Measurements from ENCODE around the gene PURA.
"Not testable (repeated sequence)": the region's sequence is repeated elsewhere in the genome, so short reads cannot be mapped to it uniquely, and the experiment has no call there.

Gene PURA

DNA sequence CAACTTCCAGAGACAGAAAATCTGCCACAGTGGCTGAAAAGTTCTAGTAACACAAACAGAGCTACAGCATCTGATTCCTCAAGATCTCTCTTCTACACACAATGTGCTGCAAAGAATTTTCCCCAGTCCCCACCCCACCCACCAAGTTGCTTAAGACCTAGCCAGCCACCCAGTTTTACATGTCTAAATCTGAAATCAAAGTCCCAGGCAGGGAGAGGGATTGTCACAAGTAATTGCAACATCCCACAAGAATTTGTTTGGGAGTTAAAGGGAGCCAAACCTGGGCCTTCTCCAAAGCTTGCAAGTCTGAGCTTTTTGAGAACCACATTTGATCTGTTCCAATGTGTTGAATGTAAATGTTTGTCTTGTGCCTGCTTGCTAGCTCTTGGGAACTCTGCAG lies 27.3 kb downstream of the PURA start:
- DNase-seq: no peak

DNA sequence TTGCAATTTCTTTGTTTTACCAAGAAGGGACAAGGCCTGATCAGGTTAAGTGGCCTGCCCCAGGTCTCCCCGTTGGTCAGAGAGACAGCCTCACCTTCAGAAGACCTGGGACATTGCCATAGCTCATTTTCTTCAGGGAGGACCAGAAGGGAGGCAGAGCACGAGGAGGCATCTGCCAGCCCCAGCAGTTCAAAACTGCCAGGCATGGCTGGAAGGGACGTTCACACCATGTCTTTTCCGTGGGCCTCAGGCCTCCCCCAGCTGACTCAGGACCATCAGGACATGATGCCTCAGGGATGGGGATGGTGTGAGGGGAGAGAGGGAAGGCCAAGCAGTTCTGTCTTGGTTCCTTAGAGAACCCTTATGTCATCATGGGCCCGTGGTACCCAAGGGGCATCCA lies 28.3 kb downstream of the PURA start:
- no peak for DNase-seq

DNA sequence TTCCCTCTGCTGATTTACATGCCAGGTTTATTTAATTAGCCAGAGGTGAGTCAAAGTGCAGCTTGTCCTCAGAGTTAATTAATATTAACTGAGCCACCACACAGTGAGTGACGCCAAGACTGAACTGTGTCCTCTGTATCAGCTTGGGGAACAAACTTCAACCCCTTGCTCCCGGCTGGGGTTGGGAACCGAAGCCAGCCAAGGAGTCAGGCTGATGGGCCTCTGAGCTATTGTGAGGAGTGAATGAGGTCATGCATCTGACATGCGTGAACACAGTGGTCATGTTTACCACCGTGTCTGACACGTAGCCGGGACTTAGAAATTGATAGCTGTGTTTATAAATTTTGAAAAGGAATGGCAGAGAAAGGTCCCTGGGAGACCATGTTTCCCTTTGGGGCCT lies 28.9 kb downstream of the PURA start:
- DNase-seq: no peak

DNA sequence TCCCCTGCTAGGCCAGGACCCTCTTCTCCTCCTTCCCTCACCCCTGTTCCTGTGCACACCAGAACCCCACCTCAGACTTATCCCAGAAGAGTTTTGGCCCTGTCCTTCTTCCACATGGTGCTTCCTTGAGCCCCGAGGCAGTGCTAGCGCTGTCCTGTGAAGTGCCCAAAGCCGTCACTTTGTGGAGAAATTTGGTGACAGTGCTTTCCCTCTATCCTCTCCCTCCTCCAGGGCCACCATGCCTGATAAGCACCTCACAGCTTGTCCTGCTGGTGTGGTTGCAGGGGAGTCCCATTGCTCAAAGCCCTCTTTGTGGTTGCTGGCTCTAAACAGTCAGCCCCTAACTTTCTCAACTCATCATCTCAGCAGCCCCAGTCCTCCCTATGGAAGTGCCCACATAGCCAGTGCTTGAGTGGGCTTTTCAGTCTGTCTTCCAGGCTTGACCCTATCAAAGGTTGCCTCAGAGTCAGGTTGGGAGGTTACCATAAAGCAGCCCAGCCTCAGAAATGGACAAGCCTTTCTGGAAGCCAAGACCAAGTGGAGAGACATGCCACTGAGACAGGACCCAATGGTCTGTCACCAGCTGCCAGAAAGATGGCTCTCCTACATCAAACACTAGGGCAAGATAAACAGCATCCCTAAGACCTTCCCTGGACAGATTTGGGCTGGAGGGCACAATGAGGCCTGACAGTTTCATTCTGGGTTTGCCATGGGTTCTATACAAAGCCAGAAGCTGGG lies 29.8 kb downstream of the PURA start:
- DNase-seq: no peak

DNA sequence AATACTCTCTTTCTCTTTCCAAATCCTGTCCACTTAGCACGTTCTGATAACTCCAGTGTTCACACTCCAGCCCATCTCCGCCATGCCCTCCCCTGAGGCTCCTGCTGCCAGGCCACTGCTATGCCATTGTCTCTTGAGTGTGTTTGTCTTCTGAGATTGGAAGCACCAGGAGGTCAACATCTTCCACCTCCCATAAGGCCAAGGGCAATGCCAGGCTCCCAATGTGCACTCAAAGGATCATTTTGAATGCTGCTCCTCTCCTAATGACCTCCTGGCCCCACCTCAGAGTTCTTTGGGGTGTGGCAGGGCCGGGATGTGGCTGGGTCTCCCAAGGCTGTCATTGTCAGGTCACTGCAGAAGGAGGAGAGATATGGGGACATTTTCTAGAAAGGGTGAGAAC lies 31.3 kb downstream of the PURA start:
- DNase-seq: no peak

DNA sequence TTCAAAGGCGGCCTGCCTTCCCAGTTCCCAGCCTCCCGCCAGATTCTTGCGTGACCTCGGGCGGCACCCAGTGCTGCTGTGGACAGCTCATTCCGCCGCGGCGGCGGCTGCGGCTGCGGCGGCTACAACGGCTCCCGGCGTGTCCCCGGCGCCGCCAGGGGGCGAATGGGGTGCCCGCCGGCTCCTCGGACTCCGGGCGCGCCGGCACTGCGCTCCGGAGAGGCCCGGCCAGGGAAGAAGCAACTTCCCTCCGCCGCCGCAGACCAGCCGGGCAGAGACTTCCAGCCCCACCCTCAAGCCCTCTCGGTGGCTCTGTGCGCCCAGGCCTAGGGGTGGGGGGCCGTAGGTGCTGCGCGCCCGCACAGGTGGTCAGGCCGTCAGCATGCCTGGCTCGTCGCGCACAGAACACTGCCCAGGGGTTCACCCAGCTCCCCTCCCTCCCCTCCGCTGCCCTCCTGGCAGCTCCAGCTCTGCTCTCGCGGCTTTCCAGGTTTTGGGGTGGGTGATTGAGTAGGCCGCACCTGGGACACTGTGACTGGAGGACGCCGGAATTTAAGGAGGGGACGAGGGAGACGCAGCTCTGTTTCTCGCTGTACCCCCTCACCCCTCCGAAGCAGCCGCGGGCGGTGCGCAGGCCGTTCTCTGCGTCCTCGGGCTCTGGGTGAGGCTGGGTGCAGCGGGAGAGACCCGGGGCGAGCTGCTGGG lies 32.1 kb downstream of the PURA start:
- DNase-seq: peak; percentile 78

DNA sequence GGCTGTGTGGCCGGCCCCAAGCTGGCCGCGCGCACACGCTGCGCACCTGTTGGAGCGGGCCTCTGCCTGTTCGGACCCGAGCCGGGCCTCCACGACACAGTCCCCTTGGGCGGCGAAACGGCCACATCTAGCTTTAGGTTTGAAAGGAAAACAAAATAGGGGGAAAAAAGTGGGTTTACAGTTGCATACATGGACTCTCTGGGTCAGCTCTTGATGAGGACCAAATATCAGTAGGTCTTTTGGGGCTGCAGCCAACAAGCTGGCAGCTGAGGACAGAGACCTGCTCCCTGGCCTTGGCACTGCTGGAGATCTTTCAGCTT lies 32.6 kb downstream of the PURA start:
- no peak for DNase-seq

DNA sequence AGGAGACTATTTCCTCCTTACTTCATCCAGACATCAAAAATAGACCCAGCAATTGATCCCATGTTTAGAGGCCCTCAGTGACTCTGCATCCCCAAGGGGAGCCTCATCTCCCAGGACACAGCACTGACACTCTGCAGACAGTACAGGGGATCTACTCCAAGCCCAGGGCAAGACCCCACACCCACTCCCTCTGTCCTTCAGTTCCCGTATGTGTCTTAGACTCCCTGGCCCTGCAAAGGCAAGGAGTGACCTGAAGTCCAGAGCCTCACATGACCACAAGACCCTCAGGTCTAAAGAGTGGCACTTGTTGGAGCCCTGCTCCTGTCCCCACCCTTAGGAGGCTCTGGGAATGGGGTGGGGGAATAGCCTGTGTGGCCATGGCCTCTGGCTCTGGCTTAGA lies 33.6 kb downstream of the PURA start:
- no peak for DNase-seq

DNA sequence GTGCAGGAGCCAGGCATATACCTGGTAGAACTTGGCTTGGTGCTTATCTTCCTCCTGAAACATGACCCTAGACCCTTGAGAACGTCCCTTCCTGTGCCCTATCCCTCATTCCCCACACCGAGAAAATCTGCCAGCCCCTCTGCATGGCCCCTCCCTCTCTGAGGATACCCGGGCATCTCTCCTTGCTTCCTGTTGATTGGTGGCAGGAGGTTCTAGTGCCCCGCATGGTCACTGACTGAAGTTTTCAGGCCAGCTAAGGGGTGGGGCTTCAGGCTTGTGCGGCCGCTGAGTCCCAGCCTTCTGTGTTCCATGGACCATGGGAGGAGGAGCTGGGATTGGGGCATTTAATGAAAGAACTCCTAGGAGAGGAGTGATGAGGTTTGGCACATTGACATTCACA lies 34.6 kb downstream of the PURA start:
- no peak for DNase-seq

DNA sequence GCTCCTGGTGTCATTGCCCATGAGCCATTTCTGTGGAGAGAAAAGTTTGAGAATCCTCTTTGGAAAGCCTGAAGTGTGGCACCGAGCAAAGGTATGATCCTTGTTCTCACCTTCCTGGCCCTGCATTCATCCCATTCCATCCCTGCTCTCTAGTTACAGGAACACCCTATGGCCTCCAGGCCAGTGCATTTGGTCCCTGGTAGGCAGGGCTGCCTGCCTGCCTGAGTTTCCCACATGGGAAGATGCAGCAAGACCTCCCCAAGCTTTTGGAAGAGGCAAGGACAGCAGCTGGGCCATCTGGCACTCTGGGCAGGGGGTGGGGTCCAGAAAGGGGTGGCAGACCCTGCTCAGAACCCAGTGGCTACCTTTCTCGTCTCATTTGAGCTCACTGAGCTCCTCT lies 36.3 kb downstream of the PURA start:
- no peak for DNase-seq

DNA sequence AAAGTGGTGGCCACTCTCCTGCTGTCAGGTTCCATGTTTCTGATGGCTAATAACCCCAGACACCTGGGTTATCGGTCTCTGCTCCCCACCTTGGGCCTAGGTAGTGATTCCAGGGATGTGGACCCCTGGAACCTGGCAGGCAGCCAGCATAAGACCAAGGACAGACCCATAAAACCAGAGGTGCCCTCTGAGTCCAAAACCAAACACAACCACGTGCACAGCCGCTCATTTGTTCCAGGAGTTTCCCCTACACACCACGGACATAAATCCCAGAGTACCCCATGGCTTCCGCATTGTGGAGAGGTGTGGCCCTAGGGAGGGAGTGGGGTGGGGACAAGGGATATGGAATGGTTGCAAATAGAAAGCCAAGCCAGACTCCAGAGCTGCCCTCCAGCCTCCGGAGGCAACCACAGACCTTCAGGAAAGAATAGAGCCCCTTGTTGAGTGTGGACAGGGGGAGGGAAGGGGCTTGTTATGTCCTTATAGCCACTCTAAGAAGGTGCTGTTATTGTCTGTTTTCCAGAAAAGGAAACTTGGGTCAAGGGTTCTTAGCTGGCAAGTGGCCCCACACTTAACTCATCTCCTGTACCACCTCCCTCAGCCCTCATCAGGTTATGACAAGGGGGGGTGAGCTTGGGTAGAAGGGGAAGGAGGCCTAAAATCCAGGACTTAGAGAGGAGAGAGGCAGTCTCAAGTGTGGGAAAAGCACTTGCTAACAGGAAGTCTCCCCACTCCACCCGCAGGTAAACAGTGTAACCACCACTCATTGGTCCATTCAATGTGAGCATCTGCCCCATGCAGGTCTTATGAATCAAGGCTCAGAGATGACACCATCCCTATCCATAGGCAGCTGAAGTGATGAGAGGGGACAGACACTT lies 37.5 kb downstream of the PURA start:
- no peak for DNase-seq

DNA sequence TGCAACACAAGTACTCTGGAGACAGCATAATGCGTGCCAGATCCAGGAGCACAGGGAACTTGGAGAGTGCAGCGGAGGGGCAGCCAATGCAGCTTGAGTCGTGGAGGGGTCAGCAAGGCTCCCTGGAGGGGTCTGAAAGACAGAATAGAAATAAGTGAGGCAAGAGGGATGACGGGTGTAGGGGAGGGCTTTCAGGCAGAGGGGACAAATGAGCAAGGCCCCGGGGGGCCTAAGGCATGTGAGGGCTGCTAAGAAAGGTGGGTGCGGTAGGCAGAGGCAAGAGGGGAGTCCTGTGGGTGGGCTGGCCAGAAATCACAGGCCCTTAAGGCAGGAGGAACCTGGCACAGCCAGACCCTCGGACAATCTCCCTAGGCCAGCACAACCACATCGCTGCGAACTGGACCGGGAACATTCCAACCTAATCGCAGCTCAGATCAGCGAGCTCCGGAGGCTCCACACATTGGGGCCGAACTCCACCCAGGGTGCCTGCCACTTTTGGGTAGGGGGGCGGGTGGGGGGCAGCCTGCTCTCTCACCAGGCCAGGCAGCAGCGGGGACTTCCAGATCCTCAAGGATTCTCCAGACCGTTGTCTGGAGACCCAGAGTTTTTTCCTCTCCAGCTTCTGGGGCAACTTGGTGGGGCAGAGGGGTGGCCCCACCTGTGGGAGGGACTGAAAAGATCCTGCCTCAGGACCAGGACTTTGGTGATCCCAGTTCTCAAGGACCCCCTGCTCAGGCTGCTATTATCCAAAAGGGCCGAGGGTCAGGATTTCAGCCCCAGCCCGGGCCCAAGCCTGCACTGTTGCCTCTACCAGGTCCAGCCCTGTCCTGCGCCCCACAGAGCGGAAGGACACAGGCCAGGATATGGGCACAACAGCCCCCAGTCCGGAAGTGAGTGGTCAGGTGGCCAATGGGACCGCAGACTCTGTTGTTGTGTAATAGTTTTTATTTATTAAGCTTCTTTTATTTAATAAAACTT lies 38.4 kb downstream of the PURA start:
- no peak for DNase-seq

DNA sequence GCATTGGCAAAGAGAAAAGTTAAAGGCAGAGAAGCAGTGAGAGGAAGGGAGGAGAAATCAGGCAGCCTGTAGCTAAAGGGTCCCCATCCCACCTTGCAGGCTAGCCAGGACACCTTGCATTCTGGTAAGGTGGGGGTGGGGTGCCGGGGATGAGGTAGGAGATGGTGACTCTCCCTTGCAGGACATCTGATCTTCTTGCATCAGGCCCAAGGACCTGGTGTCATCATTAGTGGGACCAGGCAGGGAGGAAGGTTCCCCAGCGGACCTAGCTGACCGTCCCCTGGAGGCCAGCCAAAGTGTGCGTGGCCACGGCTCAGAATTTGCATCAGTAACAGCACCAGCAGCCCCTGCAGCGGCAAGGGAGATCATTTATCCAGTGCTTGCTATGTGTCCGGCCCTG lies 39.3 kb downstream of the PURA start:
- DNase-seq: no peak

DNA sequence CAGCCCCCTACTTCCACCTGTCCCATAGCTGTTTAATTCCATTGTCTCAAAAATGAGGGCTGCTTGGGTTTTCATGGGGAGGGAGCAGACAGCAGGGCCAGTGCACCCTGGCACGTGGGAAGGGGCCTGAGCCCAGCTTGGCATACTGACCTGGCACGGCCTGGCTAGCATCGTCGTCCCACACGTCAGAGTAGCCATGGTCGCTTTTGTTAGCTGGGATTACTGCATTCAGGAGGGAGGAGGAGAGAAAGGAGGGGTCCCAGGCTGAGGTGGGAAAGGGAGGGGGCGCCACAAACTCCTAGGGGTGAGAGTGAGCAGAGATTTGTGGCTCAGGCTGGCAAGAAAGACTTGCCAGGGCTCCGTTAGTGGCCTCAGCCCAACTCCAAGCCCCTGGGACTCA lies 40.0 kb downstream of the PURA start:
- DNase-seq: no peak

DNA sequence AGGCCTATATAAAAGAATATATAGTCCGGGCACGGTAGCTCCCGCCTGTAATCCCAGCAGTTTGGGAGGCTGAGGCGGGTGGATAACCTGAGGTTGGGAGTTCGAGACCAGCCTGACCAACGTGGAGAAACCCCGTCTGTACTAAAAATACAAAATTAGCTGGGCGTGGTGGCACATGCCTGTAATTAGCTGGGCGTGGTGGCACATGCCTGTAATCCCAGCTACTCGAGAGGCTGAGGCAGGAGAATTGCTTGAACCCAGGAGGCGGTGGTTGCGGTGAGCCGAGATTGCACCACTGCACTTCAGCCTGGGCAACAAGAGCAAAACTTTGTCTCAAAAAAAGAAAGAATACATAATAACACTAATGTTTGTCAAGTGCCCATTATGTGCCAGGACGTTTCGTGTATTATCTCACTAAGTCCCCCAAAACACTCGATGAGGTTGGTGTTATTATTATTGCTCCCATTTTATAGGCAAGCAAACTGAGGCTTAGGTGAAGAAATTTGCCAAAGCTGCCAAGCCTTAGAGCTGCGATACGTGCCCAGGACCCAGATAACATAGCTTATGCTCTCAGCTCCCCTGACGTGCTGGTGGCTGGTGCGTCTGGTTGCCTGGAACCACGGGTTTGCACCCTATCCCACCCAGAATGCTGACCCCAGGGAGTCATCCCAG lies 40.9 kb downstream of the PURA start:
- DNase-seq: not testable (repeated sequence)

DNA sequence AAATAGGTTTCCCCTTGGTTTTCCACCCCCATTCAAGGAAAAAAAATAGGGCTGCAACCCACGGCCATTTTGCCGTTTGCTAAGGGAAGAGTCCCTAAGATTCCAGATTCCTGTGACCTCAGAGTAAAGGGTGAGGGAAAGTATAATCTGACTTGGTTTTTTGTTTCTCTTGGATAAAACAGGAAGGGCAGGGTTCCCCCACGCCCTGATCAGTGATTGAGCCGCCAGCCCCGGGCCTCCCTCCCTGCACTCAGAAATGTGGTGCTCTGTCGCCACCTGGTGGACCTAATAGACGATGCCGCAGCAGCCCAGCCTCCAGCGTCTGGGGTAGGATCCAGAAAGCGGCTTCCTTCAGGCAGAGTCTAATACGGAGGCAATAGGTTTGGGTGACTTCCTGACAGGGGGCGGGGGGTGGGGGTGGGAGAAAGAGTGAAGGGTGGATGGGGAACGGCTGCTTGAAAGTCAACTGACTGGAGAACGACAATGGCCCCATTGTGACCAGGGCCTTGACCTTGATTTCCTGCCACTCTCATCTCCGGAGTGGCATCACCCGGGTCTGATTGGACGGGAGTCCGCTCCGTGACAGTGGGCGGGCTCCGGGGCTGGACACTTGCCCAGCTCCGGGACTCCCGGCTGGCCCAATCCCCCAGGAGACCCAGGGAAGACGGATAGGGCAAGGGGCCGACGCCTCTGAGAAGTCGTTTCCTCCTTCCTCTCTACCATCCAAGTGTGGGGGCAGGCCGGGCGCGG lies 43.3 kb downstream of the PURA start:
- DNase-seq: peak; percentile 82

DNA sequence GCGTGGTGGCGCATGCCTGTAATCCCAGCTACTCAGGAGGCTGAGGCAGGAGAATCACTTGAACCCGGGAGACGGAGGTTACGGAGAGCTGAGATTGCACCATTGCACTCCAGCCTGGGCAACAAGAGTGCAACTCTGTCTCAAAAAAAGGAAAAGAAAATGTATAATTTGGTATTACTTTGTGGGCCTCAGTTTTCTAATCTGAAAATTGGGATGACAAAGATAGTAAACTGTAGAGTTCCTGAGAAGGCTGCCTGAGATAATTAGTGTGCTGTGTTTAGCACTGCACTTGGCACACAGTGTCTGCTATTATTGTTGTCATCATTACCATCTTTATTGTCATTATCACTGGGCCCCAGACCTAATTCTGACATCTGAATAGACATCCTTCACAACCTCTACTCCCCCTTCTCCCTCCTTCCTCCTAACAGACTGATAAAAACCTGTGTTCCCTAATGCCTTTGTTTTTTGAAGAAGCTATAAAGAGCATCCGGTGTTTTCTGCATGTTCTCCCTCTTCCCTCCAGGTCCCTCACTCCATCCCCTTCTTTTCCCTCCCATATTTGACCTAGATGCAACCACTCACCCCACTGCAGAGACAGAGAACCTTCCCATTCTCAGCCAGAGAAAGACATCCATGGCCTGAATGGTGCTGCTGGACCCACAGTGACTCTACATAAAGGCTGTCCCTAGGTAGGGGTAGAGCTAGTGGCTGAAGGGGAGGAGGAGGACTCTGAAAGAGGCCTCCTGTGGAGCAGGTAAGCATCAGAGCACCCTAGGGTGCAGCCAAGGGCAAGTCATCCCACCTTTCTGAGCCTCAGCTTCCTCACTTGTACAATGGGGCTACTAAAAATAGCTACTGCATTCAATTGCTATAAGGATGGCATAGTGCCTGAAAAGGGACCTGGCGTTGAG lies 45.4 kb downstream of the PURA start:
- DNase-seq: no peak

DNA sequence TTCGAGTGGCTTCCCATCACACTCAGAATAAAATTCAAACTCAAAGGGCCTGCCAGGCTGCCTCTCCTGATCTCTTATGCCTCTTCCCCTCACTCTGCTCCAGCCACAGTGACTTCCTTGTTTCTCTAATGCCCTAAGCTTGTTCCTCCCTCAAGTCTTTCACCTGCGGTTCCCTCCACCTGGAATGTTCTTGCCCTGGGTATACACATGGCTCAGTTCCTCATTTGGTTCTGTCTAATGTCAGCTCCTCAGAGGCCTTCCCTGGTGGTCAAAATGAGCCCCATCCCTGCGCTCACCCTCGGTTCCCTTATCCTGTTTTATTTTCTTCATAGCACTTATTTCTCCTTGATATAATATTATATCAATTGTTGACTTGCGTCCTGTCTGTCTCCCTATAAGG lies 48.4 kb downstream of the PURA start:
- DNase-seq: no peak

DNA sequence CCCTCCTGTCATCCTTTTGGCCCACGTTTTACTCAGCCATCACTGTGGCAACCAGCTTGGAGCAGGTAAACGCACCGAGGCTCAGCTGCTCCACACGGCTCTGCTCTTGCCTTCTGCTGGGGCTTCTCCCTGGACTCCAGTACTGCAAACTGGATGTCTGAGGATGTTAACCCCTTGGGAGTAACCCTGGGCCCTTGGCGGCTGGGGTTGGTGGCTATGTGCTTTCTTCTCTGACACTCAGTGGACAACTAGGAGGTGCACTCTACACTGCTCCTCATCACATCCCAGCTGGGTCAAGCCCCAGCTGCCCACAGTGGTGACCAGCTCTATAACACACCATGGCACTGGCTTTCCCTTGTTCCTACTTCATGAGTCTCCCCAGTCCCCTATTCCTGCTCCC lies 48.9 kb downstream of the PURA start:
- DNase-seq: no peak

All from inflammatory macrophage treated with lipopolysaccharide for 4 hours (primary cell).